GM19351 (cell line): ENCODE results near the gene MCAM.

Source experiments
- ATAC-seq: cut with Tn5 transposase; IDR thresholded peaks from one replicate; pipeline ENCODE4 v1.9.1; 2021; ENCODE audit warnings: mild to moderate bottlenecking, moderate library complexity; ENCODE audit not compliant: unreplicated experiment

MCAM gene

GRCh38 chr11:119346605-119347004 is 29.7 kb upstream of the MCAM start, which contains the start of gene MFRP:
Gene MFRP (minus strand): TSS chr11:119346705. CDS start chr11:119346513, 192 bp downstream.
- ATAC-seq, result no peak

- no peak for ATAC-seq
Measured at GRCh38 chr11:119345685-119346084, 28.8 kb upstream of the MCAM start.

- ATAC-seq, result no peak
Measured at GRCh38 chr11:119344291-119345010, 27.5 kb upstream of the MCAM start.

- no peak for ATAC-seq
Measured at GRCh38 chr11:119343726-119344125, 26.8 kb upstream of the MCAM start.

- no peak for ATAC-seq
Measured at GRCh38 chr11:119342362-119343130, 25.6 kb upstream of the MCAM start.

- ATAC-seq, result no peak
Measured at GRCh38 chr11:119342023-119342300, 25.0 kb upstream of the MCAM start.

GRCh38 chr11:119341222-119342022 is 24.5 kb upstream of the MCAM start:
- no peak for ATAC-seq

- no peak for ATAC-seq
Measured at GRCh38 chr11:119340335-119341221, 23.6 kb upstream of the MCAM start, which contains the start of gene C1QTNF5. Gene C1QTNF5 (minus strand): TSS chr11:119340883. CDS start chr11:119340397, 486 bp downstream.

- ATAC-seq, result no peak
Measured at GRCh38 chr11:119339589-119340334, 22.8 kb upstream of the MCAM start.

GRCh38 chr11:119338965-119339588 is 22.1 kb upstream of the MCAM start:
- no peak for ATAC-seq

GRCh38 chr11:119338318-119338890 is 21.5 kb upstream of the MCAM start:
- peak; percentile 31 for ATAC-seq

- no peak for ATAC-seq
Measured at GRCh38 chr11:119337581-119338317, 20.8 kb upstream of the MCAM start.

- ATAC-seq, result no peak
Measured at GRCh38 chr11:119336744-119337469, 20.0 kb upstream of the MCAM start.

GRCh38 chr11:119335655-119336543 is 19.0 kb upstream of the MCAM start:
- no peak for ATAC-seq

- ATAC-seq, result no peak
Measured at GRCh38 chr11:119335091-119335654, 18.2 kb upstream of the MCAM start.

GRCh38 chr11:119334174-119334930 is 17.4 kb upstream of the MCAM start, which contains the start of gene RNF26:
Gene RNF26 (plus strand): TSS chr11:119334527. CDS start chr11:119335123, 596 bp downstream.
- peak; percentile 96 for ATAC-seq
